ENCODE results near the gene ANAPC4.

The ANAPC4 gene

DNA sequence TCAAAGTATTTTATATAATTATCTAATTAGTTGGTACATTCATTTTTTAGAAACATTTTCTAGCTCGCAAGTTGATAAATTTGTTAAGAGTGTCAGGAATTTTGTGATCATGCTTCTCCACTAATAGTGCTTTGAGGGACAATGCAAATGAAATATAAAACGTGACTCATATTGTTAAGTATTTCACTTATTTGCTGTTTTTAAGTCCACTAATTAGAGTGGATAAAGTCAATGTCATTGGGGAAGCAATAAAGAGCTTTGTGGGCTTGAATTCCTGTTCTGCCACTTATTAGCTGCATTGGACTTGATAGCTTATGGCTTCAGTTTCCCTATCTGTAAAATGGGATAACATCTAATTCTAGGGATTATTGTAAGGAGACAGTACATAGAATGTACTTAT, 26.5 kb upstream of the ANAPC4 start:
- Histone ChIP-seq H3K4me2 (ENCODE audit: low read length) (no peak overlapping the region), H3K9me3 (ENCODE audit: control insufficient read depth, insufficient read depth, low read length) (no peaks in the 10 kb centered on the region), H4K20me1 (ENCODE audit: control insufficient read depth, insufficient read depth, low read depth, low read length) (no peaks in the 10 kb centered on the region), H3K27me3 (ENCODE audit: control insufficient read depth, low read length) (no peaks in the 10 kb centered on the region), H3K4me3 (ENCODE audit: low read length) (no peak overlapping the region), H3F3A (ENCODE audit: control insufficient read depth, insufficient read depth) (no peaks in the 10 kb centered on the region), H3K36me3 (ENCODE audit: control insufficient read depth, low read length) (no peaks in the 10 kb centered on the region), H3K9me2 (replicated peaks; ENCODE audit: control insufficient read depth, low read length) (no peaks in the 10 kb centered on the region), H3K79me2 (ENCODE audit: control insufficient read depth, low read length) (no peaks in the 10 kb centered on the region), H3K27ac (ENCODE audit: low read depth, low read length) (no peak overlapping the region), H3K4me1 (ENCODE audit: control insufficient read depth, low read length) (no peaks in the 10 kb centered on the region)
- no peak for TF ChIP-seq CTCF (IDR thresholded peaks at IDR 0.05; ENCODE audit: low read depth, low read length, poor library complexity, severe bottlenecking)
- TF ChIP-seq EZH2phosphoT487 (IDR thresholded peaks at IDR 0.05; ENCODE audit: borderline replicate concordance, low read length), result no peak

DNA sequence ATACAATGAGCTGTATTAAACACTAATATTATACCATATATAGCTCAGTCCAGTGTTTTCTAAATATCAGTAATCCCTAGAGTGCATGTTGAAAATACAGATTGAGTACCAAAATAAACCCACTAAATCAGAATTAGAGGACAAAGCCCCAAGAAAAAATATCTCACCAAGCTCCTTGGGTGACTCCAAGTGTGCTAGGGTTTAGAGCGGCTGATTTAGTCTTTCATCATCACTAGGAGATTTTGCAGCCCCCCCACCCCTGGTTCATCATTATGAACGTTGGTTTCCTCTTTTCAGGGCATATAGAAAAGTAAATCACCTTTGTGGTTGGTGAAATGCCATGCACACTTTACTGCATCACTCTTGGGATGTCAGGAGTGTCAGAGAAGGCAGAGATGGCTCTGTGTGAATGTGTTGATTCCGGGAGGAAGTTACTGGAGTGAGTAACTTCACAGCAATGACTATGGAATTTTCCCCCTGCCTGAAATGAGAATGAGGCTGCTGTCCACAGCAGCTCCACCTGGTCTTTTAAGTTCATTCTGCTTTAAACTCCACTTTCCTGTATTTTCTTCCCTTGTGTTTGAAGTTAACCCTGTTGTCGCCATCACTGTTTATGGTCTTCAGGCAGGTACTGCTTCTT, 25.2 kb upstream of the ANAPC4 start:
- Histone ChIP-seq H3F3A (ENCODE audit: control insufficient read depth, insufficient read depth) (no peaks in the 10 kb centered on the region), H4K20me1 (ENCODE audit: control insufficient read depth, insufficient read depth, low read depth, low read length) (no peaks in the 10 kb centered on the region), H3K36me3 (ENCODE audit: control insufficient read depth, low read length) (no peaks in the 10 kb centered on the region), H3K9me2 (replicated peaks; ENCODE audit: control insufficient read depth, low read length) (no peaks in the 10 kb centered on the region), H3K27ac (ENCODE audit: low read depth, low read length) (no peak overlapping the region), H3K79me2 (ENCODE audit: control insufficient read depth, low read length) (no peaks in the 10 kb centered on the region), H3K4me1 (ENCODE audit: control insufficient read depth, low read length) (no peaks in the 10 kb centered on the region), H3K4me2 (ENCODE audit: low read length) (no peak overlapping the region), H3K4me3 (ENCODE audit: low read length) (no peak overlapping the region), H3K9me3 (ENCODE audit: control insufficient read depth, insufficient read depth, low read length) (no peaks in the 10 kb centered on the region), H3K27me3 (ENCODE audit: control insufficient read depth, low read length) (no peaks in the 10 kb centered on the region)
- no peak for TF ChIP-seq EZH2phosphoT487 (IDR thresholded peaks at IDR 0.05; ENCODE audit: borderline replicate concordance, low read length)
- TF ChIP-seq CTCF (IDR thresholded peaks at IDR 0.05; ENCODE audit: low read depth, low read length, poor library complexity, severe bottlenecking), result no peak

DNA sequence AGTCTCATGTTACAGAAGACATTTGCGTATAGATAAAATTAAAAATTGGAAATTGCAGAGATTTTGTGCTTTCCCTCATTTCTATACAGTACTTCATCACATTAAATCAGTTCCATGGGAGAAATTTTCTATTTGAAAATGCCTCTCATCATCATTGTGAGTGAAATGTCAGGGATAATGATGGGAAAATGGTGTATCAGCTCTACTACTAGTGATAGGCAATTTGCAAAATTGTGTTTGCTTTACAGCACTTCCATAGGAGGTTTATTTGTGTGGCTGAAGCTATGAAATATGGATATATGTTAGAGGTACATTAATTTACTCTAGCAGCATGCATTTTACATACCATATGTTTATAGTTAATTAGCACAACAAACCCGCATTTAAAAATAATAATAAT, 21.0 kb upstream of the ANAPC4 start:
- no peak for TF ChIP-seq EZH2phosphoT487 (IDR thresholded peaks at IDR 0.05; ENCODE audit: borderline replicate concordance, low read length)
- H3K4me1 ChIP-seq (ENCODE audit: control insufficient read depth, low read length), result no peaks in the 10 kb centered on the region
- no peaks in the 10 kb centered on the region; the same call in 1 of the 2 replicates for H3K36me3 ChIP-seq (ENCODE audit: control insufficient read depth, low read length)
- no peaks in the 10 kb centered on the region for H3K9me2 ChIP-seq (replicated peaks; ENCODE audit: control insufficient read depth, low read length)
- peaks cover 2% of the 10 kb centered on the region; the same call in 1 of the 2 replicates for H3K9me3 ChIP-seq (ENCODE audit: control insufficient read depth, insufficient read depth, low read length)
- no peak overlapping the region for H3K4me3 ChIP-seq (ENCODE audit: low read length)
- H4K20me1 ChIP-seq (ENCODE audit: control insufficient read depth, insufficient read depth, low read depth, low read length), result no peaks in the 10 kb centered on the region
- H3K4me2 ChIP-seq (ENCODE audit: low read length), result no peak overlapping the region
- no peak overlapping the region for H3K27ac ChIP-seq (ENCODE audit: low read depth, low read length)
- H3K27me3 ChIP-seq (ENCODE audit: control insufficient read depth, low read length), result no peaks in the 10 kb centered on the region
- H3K79me2 ChIP-seq (ENCODE audit: control insufficient read depth, low read length), result no peaks in the 10 kb centered on the region
- H3F3A ChIP-seq (ENCODE audit: control insufficient read depth, insufficient read depth), result no peaks in the 10 kb centered on the region

DNA sequence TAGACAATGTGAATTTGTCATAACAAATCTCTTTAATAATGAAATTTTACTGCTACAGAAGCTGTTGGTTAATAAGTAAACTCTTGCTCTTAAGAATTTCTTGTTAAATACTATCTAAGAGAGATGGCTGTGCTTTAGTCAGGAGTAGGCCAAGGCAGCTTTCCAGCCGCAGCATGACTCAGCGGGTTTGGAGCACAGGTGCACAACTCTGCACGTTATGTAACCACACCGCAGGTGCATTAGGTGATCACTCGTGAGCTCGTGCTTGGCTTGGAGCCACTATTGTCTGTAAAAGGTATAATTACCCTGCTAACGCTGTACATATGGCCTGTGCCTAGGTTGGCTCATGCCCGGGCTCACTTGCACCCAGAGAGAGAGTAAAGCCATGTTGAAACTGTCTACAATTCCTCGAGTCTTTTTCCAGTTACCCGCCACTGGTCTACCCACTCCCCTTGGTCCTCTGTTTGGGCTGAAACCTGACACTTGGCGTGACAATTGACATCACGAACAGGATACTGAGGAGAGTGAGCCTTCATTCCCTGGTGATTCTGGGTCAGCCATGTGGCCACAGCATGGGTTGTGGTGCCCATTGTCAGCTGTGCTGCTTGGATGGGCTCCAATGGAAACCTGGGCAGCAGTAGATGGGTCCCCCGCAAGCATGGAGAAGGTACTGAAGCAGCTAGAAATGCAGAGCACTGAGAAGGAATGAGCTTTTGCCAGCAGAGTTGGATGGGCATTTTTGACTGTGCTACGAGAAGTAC, 18.4 kb upstream of the ANAPC4 start:
- Histone ChIP-seq H3K4me2 (ENCODE audit: low read length) (no peak overlapping the region), H3K36me3 (ENCODE audit: control insufficient read depth, low read length) (no peaks in the 10 kb centered on the region; the same call in 1 of the 2 replicates), H3K27ac (ENCODE audit: low read depth, low read length) (no peak overlapping the region), H3K79me2 (ENCODE audit: control insufficient read depth, low read length) (no peaks in the 10 kb centered on the region), H4K20me1 (ENCODE audit: control insufficient read depth, insufficient read depth, low read depth, low read length) (no peaks in the 10 kb centered on the region), H3K4me3 (ENCODE audit: low read length) (no peak overlapping the region), H3K9me2 (replicated peaks; ENCODE audit: control insufficient read depth, low read length) (no peaks in the 10 kb centered on the region), H3K27me3 (ENCODE audit: control insufficient read depth, low read length) (no peaks in the 10 kb centered on the region), H3K9me3 (ENCODE audit: control insufficient read depth, insufficient read depth, low read length) (peaks cover 2% of the 10 kb centered on the region; the same call in 1 of the 2 replicates), H3F3A (ENCODE audit: control insufficient read depth, insufficient read depth) (no peaks in the 10 kb centered on the region), H3K4me1 (ENCODE audit: control insufficient read depth, low read length) (no peaks in the 10 kb centered on the region)
- TF ChIP-seq EZH2phosphoT487 (IDR thresholded peaks at IDR 0.05; ENCODE audit: borderline replicate concordance, low read length) (no peak), CTCF (IDR thresholded peaks at IDR 0.05; ENCODE audit: low read depth, low read length, poor library complexity, severe bottlenecking) (no peak)

Data from DOHH2 (cell line).